ENCODE data around the gene SGPP1. TPM values are rescaled to one million over a fixed set of nuclear protein-coding genes. Genes with fewer than 3 reads are reported as not detected.

SGPP1 gene
- total and polyA plus RNA-seq, 2 of the 8 experiments (the other 6 are each of a cell fraction or from before 2014, with no cell fraction given) = 5.7 to 8.1 TPM

- Histone ChIP-seq H3K27ac (ENCODE audit: low read depth, low read length) (no peak overlapping the region), H3K36me3 (ENCODE audit: control insufficient read depth in 2 of 4, insufficient read depth in 4 of 4, low read length in 3 of 4) (no peaks in the 10 kb centered on the region), H3K79me2 (ENCODE audit: control insufficient read depth in 1 of 2, insufficient read depth in 2 of 2, low read length in 2 of 2) (no peaks in the 10 kb centered on the region), H2BK20ac (ENCODE audit: low read length) (no peak overlapping the region), H3K4ac (replicated peaks; ENCODE audit: insufficient read length, low read depth, low read length) (no peak overlapping the region), H4K5ac (ENCODE audit: insufficient read length, low read depth, low read length) (no peak overlapping the region), H3K23ac (ENCODE audit: insufficient read length) (no peak overlapping the region), H2BK15ac (ENCODE audit: low read length) (no peak overlapping the region), H3K56ac (replicated peaks; ENCODE audit: insufficient read length, low read depth, low read length) (no peak overlapping the region), H2BK5ac (ENCODE audit: low read depth, low read length) (no peak overlapping the region), H3K9ac (replicated peaks in 1 of 4; ENCODE audit: extremely low read depth in 1 of 4, low read depth in 3 of 4, low read length in 3 of 4) (no peak overlapping the region), H4K91ac (replicated peaks; ENCODE audit: insufficient read length, low read length) (no peak overlapping the region), H2AK5ac (ENCODE audit: low read depth, low read length) (no peak overlapping the region), H4K8ac (ENCODE audit: extremely low read depth, insufficient read depth, low read length) (no peak overlapping the region), H2AFZ (ENCODE audit: low read length) (no peak overlapping the region), H3K14ac (ENCODE audit: insufficient read length) (no peak overlapping the region), H2BK12ac (ENCODE audit: low read depth, low read length) (no peak overlapping the region), H3K18ac (ENCODE audit: extremely low read depth, low read length) (no peak overlapping the region), H3K4me2 (ENCODE audit: insufficient read depth in 1 of 2, low read depth in 2 of 2, low read length in 2 of 2) (no peak overlapping the region), H3K79me1 (ENCODE audit: low read depth, low read length) (no peaks in the 10 kb centered on the region), H3K23me2 (ENCODE audit: low read depth, low read length) (no peaks in the 10 kb centered on the region), H3K4me1 (replicated peaks in 1 of 4; ENCODE audit: control insufficient read depth in 3 of 4, insufficient read depth in 4 of 4, low read length in 3 of 4) (no peaks in the 10 kb centered on the region), H3K9me3 (ENCODE audit: insufficient read depth in 2 of 2, low read depth in 1 of 2, low read length in 1 of 2) (peaks cover 0 to 9% of the 10 kb centered on the region in 2 experiments; a peak in 2 of 4 replicates), H3K27me3 (replicated peaks in 1 of 4; ENCODE audit: control insufficient read depth in 3 of 4, extremely low read depth in 1 of 4, insufficient read depth in 3 of 4, low read length in 3 of 4) (no peaks in the 10 kb centered on the region), H2BK120ac (replicated peaks; ENCODE audit: low read depth, low read length) (no peak overlapping the region), H3K4me3 (ENCODE audit: extremely low read depth in 1 of 4, insufficient read depth in 2 of 4, low read depth in 3 of 4, low read length in 4 of 4) (no peak overlapping the region), H4K20me1 (replicated peaks in 1 of 2; ENCODE audit: control insufficient read depth in 1 of 2, insufficient read depth in 2 of 2, low read length in 2 of 2) (no peaks in the 10 kb centered on the region)
- FAIRE-seq (no peak), DNase-seq (ENCODE audit: low read depth in 1 of 2, low spot score in 2 of 2) (no peak)
- POLR2A ChIA-PET (ENCODE audit: partially characterized antibody) = interaction anchor here (1.7 kb wide), 1 partner anchor 25 kb away, joined by 5 read pairs; the partner anchor contains the start of gene WDR89
- CTCF ChIA-PET (ENCODE audit: partially characterized antibody) = interaction anchor here (0.6 to 1.3 kb wide), 4 partner anchors 32 to 166 kb away, joined by 3 to 4 read pairs (median 3); no protein-coding TSS in a partner anchor
- WGBS, 2 experiments (ENCODE audit: extremely low coverage in 1 of 2, insufficient coverage in 1 of 2, insufficient read length in 1 of 2, insufficient replicate concordance in 2 of 2, low coverage in 1 of 2, low lambda C conversion rate in 2 of 2, missing lambda C conversion rate in 1 of 2) = 76% methylated on average over 1 of the region's 1 CpG; no CpG with 5 or more reads in 1 of the 2 experiments
- TF ChIP-seq EZH2 (IDR thresholded peaks at IDR 0.05; ENCODE audit: low read depth, low read length, severe bottlenecking) = no peak
- TF ChIP-seq SAP30 (IDR thresholded peaks at IDR 0.05; ENCODE audit: insufficient read depth, insufficient replicate concordance, low read length) = no peak
- TF ChIP-seq KDM4A (IDR thresholded peaks at IDR 0.05; ENCODE audit: low read depth, low read length, severe bottlenecking) = no peak
- no peak for TF ChIP-seq NANOG (IDR thresholded peaks at IDR 0.05; ENCODE audit: insufficient read depth, low read depth, low read length, poor library complexity, severe bottlenecking)
- TF ChIP-seq ZNF274 (IDR thresholded peaks at IDR 0.05; ENCODE audit: borderline replicate concordance, extremely low read depth, low read length) = no peak
- TF ChIP-seq CHD1 (IDR thresholded peaks at IDR 0.05; ENCODE audit: low read depth, low read length) = no peak
- TF ChIP-seq NRF1 (IDR thresholded peaks at IDR 0.05; ENCODE audit: low read depth, low read length) = no peak
- TF ChIP-seq CTCF (IDR thresholded peaks at IDR 0.05; ENCODE audit: control extremely low read depth in 1 of 3, insufficient read depth in 1 of 3, low read depth in 1 of 3, low read length in 3 of 3) = no peak
- TF ChIP-seq CBX8 (IDR thresholded peaks at IDR 0.05; ENCODE audit: borderline replicate concordance, low read depth, low read length) = no peak
- TF ChIP-seq HDAC6 (IDR thresholded peaks at IDR 0.05; ENCODE audit: low read depth, low read length) = no peak
- no peak for TF ChIP-seq CBX5 (IDR thresholded peaks at IDR 0.05; ENCODE audit: low read depth, low read length)
Observed at GRCh38 chr14:63666335-63666734, 61.5 kb downstream of the SGPP1 start.
